ENCODE results near the gene TTC7B.

DNA sequence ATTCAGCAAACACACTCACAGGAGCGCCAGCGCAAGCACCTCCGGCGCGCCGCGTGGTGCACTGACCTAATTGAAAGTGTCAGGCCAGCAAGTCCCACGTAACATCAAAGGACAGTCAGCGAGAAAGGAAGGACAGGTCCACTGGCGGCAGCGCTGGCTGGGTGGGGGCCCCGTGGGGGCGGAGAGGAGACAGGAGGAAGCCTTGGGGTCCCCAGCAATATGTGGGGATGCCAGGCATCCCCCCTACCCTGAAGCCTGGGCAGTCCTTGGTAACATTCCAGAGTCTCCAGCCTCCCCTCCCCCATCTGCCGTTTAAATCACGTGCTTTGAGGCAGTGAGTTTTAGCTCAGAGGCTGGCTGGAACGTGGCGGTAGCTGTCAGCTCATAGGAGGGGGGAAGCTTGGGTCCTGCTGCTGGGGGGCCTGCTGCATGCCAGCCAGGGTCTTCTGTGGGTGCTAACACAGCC, 260.2 kb downstream of the TTC7B start:
- TF ChIP-seq, protein P1, sequence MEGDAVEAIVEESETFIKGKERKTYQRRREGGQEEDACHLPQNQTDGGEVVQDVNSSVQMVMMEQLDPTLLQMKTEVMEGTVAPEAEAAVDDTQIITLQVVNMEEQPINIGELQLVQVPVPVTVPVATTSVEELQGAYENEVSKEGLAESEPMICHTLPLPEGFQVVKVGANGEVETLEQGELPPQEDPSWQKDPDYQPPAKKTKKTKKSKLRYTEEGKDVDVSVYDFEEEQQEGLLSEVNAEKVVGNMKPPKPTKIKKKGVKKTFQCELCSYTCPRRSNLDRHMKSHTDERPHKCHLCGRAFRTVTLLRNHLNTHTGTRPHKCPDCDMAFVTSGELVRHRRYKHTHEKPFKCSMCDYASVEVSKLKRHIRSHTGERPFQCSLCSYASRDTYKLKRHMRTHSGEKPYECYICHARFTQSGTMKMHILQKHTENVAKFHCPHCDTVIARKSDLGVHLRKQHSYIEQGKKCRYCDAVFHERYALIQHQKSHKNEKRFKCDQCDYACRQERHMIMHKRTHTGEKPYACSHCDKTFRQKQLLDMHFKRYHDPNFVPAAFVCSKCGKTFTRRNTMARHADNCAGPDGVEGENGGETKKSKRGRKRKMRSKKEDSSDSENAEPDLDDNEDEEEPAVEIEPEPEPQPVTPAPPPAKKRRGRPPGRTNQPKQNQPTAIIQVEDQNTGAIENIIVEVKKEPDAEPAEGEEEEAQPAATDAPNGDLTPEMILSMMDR (IDR thresholded peaks at IDR 0.05; ENCODE audit: insufficient read depth, low read length), result no peak
- TF ChIP-seq POLR2AphosphoS5 (IDR thresholded peaks at IDR 0.05; ENCODE audit: low read depth) (no peak), SPI1 (IDR thresholded peaks at IDR 0.05; ENCODE audit: borderline replicate concordance, low read depth) (no peak)
- TF ChIP-seq, protein P2, sequence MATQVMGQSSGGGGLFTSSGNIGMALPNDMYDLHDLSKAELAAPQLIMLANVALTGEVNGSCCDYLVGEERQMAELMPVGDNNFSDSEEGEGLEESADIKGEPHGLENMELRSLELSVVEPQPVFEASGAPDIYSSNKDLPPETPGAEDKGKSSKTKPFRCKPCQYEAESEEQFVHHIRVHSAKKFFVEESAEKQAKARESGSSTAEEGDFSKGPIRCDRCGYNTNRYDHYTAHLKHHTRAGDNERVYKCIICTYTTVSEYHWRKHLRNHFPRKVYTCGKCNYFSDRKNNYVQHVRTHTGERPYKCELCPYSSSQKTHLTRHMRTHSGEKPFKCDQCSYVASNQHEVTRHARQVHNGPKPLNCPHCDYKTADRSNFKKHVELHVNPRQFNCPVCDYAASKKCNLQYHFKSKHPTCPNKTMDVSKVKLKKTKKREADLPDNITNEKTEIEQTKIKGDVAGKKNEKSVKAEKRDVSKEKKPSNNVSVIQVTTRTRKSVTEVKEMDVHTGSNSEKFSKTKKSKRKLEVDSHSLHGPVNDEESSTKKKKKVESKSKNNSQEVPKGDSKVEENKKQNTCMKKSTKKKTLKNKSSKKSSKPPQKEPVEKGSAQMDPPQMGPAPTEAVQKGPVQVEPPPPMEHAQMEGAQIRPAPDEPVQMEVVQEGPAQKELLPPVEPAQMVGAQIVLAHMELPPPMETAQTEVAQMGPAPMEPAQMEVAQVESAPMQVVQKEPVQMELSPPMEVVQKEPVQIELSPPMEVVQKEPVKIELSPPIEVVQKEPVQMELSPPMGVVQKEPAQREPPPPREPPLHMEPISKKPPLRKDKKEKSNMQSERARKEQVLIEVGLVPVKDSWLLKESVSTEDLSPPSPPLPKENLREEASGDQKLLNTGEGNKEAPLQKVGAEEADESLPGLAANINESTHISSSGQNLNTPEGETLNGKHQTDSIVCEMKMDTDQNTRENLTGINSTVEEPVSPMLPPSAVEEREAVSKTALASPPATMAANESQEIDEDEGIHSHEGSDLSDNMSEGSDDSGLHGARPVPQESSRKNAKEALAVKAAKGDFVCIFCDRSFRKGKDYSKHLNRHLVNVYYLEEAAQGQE (IDR thresholded peaks at IDR 0.05; ENCODE audit: insufficient replicate concordance, low read depth), result no peak

All from HL-60 (cell line).